Measurements from ENCODE around the gene FBN1.

FBN1 gene

GRCh38 chr15:48384616-48385015, 260.9 kb downstream of the FBN1 start:
- H3K27me3 ChIP-seq (ENCODE audit: control insufficient read depth in 1 of 2, insufficient read depth in 1 of 2, low read length in 2 of 2), result no peaks in the 10 kb centered on the region
- no peak overlapping the region for H2BK12ac ChIP-seq (ENCODE audit: low read length in 2 of 2)
- H3K4me1 ChIP-seq (ENCODE audit: control insufficient read depth, insufficient read depth, low read depth, low read length), result peaks cover 7% of the 10 kb centered on the region
- no peak overlapping the region for H2BK15ac ChIP-seq (ENCODE audit: low read depth, poor library complexity, severe bottlenecking)
- H3K14ac ChIP-seq (ENCODE audit: low read length in 2 of 2), result no peak overlapping the region
- H3K9me3 ChIP-seq (ENCODE audit: control insufficient read depth, low read length), result no peaks in the 10 kb centered on the region
- peak overlapping the region; percentile 74 for H3K9ac ChIP-seq (ENCODE audit: low read length)
- H3K4ac ChIP-seq (ENCODE audit: low read depth in 1 of 2, low read length in 2 of 2), result no peak overlapping the region
- no peak overlapping the region for H3K23ac ChIP-seq (ENCODE audit: low read length in 2 of 2)
- H3K27ac ChIP-seq (ENCODE audit: low read length, poor library complexity, severe bottlenecking), result peak overlapping the region; percentile 4
- no peak overlapping the region for H3K4me2 ChIP-seq (ENCODE audit: low read length, poor library complexity, severe bottlenecking)
- peak overlapping the region in 1 of 2 experiments; percentile 29 for H3K4me3 ChIP-seq (ENCODE audit: insufficient read depth in 1 of 2, low read depth in 1 of 2, low read length in 2 of 2)
- no peak overlapping the region for H4K91ac ChIP-seq (ENCODE audit: low read length)
- no peaks in the 10 kb centered on the region for H3K36me3 ChIP-seq (ENCODE audit: control insufficient read depth in 1 of 2, insufficient read depth in 2 of 2, low read depth in 1 of 2, low read length in 2 of 2)
- H2BK120ac ChIP-seq (ENCODE audit: low read depth, low read length), result no peak overlapping the region
- H2AFZ ChIP-seq (ENCODE audit: low read depth, low read length), result no peak overlapping the region
- WGBS, result 92% methylated on average over 3 of the region's 3 CpGs
- no peak overlapping the region for H2AK5ac ChIP-seq (ENCODE audit: low read length, severe bottlenecking)
- no peaks in the 10 kb centered on the region for H3K79me1 ChIP-seq (replicated peaks; ENCODE audit: low read length, poor library complexity, severe bottlenecking)
- DNase-seq, result no peak
- H2BK5ac ChIP-seq (ENCODE audit: low read depth, low read length, poor library complexity, severe bottlenecking), result no peak overlapping the region
- H3K18ac ChIP-seq (ENCODE audit: low read depth in 1 of 2, low read length in 2 of 2), result no peak overlapping the region
- H4K8ac ChIP-seq (ENCODE audit: low read length), result no peak overlapping the region

DNA sequence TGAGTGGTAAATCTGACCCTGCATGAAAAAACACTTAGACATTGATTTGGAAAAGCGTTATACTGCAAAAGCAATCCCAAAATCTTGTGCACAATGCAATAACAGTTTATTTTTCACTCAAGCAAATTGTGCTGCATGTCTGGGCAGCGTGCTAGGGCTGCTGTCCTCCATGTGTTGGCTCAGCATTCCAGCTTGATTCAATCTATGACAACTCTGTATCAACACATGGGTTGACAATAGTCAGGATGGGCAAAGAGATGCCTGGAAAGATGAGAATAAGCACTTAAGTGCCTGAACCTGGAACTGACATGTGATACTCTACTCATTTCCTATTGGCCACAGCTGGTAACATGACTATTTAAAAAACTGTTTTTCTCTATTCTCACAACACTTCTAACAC, 262.5 kb downstream of the FBN1 start:
- Histone ChIP-seq H3K4ac (ENCODE audit: low read depth in 1 of 2, low read length in 2 of 2) (no peak overlapping the region), H3K36me3 (ENCODE audit: control insufficient read depth in 1 of 2, insufficient read depth in 2 of 2, low read depth in 1 of 2, low read length in 2 of 2) (no peaks in the 10 kb centered on the region), H2AK5ac (ENCODE audit: low read length, severe bottlenecking) (peak overlapping the region; percentile 4), H2AFZ (ENCODE audit: low read depth, low read length) (no peak overlapping the region), H3K27ac (ENCODE audit: low read length, poor library complexity, severe bottlenecking) (no peak overlapping the region), H3K18ac (ENCODE audit: low read depth in 1 of 2, low read length in 2 of 2) (no peak overlapping the region), H2BK12ac (ENCODE audit: low read length in 2 of 2) (no peak overlapping the region), H2BK120ac (ENCODE audit: low read depth, low read length) (no peak overlapping the region), H3K79me1 (replicated peaks; ENCODE audit: low read length, poor library complexity, severe bottlenecking) (no peaks in the 10 kb centered on the region), H3K4me1 (ENCODE audit: control insufficient read depth, insufficient read depth, low read depth, low read length) (peaks cover 1% of the 10 kb centered on the region), H3K23ac (ENCODE audit: low read length in 2 of 2) (no peak overlapping the region), H3K14ac (ENCODE audit: low read length in 2 of 2) (no peak overlapping the region), H4K8ac (ENCODE audit: low read length) (no peak overlapping the region), H4K91ac (ENCODE audit: low read length) (no peak overlapping the region), H2BK15ac (ENCODE audit: low read depth, poor library complexity, severe bottlenecking) (no peak overlapping the region), H3K27me3 (ENCODE audit: control insufficient read depth in 1 of 2, insufficient read depth in 1 of 2, low read length in 2 of 2) (no peaks in the 10 kb centered on the region), H2BK5ac (ENCODE audit: low read depth, low read length, poor library complexity, severe bottlenecking) (no peak overlapping the region), H3K9me3 (ENCODE audit: control insufficient read depth, low read length) (no peaks in the 10 kb centered on the region), H3K4me3 (ENCODE audit: insufficient read depth in 1 of 2, low read depth in 1 of 2, low read length in 2 of 2) (no peak overlapping the region), H3K9ac (ENCODE audit: low read length) (no peak overlapping the region), H3K4me2 (ENCODE audit: low read length, poor library complexity, severe bottlenecking) (no peak overlapping the region)
- no peak for DNase-seq
- WGBS, result 85% methylated on average over 2 of the region's 2 CpGs

DNA sequence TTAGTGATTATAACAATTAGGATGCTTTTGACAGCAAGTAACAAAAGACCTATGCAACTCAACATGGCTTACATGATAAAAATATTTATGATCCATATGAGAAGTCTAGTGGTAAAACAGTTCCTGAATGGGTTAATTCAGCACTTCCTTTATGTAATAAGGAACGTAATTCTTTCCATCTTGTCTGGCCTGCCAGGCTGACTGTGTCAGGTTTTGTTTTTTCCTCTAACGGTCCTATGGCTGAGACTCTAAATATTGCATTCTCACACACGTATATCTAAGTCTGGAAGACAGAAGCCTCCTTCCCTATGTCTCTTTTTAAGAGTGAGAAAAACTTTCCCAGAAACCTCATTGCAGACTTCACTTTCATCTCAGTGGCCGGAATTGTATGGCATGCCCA, 263.6 kb downstream of the FBN1 start:
- Histone ChIP-seq H3K4ac (ENCODE audit: low read depth in 1 of 2, low read length in 2 of 2) (no peak overlapping the region), H3K4me1 (ENCODE audit: control insufficient read depth, insufficient read depth, low read depth, low read length) (peaks cover 1% of the 10 kb centered on the region), H3K9ac (ENCODE audit: low read length) (no peak overlapping the region), H2AFZ (ENCODE audit: low read depth, low read length) (no peak overlapping the region), H4K8ac (ENCODE audit: low read length) (no peak overlapping the region), H3K4me2 (ENCODE audit: low read length, poor library complexity, severe bottlenecking) (no peak overlapping the region), H3K14ac (ENCODE audit: low read length in 2 of 2) (no peak overlapping the region), H3K79me1 (replicated peaks; ENCODE audit: low read length, poor library complexity, severe bottlenecking) (no peaks in the 10 kb centered on the region), H2BK15ac (ENCODE audit: low read depth, poor library complexity, severe bottlenecking) (no peak overlapping the region), H3K27ac (ENCODE audit: low read length, poor library complexity, severe bottlenecking) (no peak overlapping the region), H3K9me3 (ENCODE audit: control insufficient read depth, low read length) (no peaks in the 10 kb centered on the region), H2AK5ac (ENCODE audit: low read length, severe bottlenecking) (no peak overlapping the region), H3K23ac (ENCODE audit: low read length in 2 of 2) (no peak overlapping the region), H4K91ac (ENCODE audit: low read length) (no peak overlapping the region), H2BK12ac (ENCODE audit: low read length in 2 of 2) (no peak overlapping the region), H2BK120ac (ENCODE audit: low read depth, low read length) (no peak overlapping the region), H2BK5ac (ENCODE audit: low read depth, low read length, poor library complexity, severe bottlenecking) (no peak overlapping the region), H3K18ac (ENCODE audit: low read depth in 1 of 2, low read length in 2 of 2) (no peak overlapping the region), H3K36me3 (ENCODE audit: control insufficient read depth in 1 of 2, insufficient read depth in 2 of 2, low read depth in 1 of 2, low read length in 2 of 2) (no peaks in the 10 kb centered on the region), H3K4me3 (ENCODE audit: insufficient read depth in 1 of 2, low read depth in 1 of 2, low read length in 2 of 2) (no peak overlapping the region), H3K27me3 (ENCODE audit: control insufficient read depth in 1 of 2, insufficient read depth in 1 of 2, low read length in 2 of 2) (no peaks in the 10 kb centered on the region)
- WGBS, result 72% methylated on average over 4 of the region's 4 CpGs
- DNase-seq, result no peak

GRCh38 chr15:48380198-48380597, 265.3 kb downstream of the FBN1 start:
- no peak overlapping the region for H3K9ac ChIP-seq (ENCODE audit: low read length)
- no peak overlapping the region for H2BK120ac ChIP-seq (ENCODE audit: low read depth, low read length)
- H3K23ac ChIP-seq (ENCODE audit: low read length in 2 of 2), result no peak overlapping the region
- H3K4me2 ChIP-seq (ENCODE audit: low read length, poor library complexity, severe bottlenecking), result no peak overlapping the region
- H3K9me3 ChIP-seq (ENCODE audit: control insufficient read depth, low read length), result no peaks in the 10 kb centered on the region
- no peak overlapping the region for H3K4me3 ChIP-seq (ENCODE audit: insufficient read depth in 1 of 2, low read depth in 1 of 2, low read length in 2 of 2)
- no peak for DNase-seq
- H4K91ac ChIP-seq (ENCODE audit: low read length), result no peak overlapping the region
- H2BK15ac ChIP-seq (ENCODE audit: low read depth, poor library complexity, severe bottlenecking), result no peak overlapping the region
- no peak overlapping the region for H3K14ac ChIP-seq (ENCODE audit: low read length in 2 of 2)
- H4K8ac ChIP-seq (ENCODE audit: low read length), result no peak overlapping the region
- no peak overlapping the region for H2BK5ac ChIP-seq (ENCODE audit: low read depth, low read length, poor library complexity, severe bottlenecking)
- no peak overlapping the region for H3K18ac ChIP-seq (ENCODE audit: low read depth in 1 of 2, low read length in 2 of 2)
- no peaks in the 10 kb centered on the region for H3K27me3 ChIP-seq (ENCODE audit: control insufficient read depth in 1 of 2, insufficient read depth in 1 of 2, low read length in 2 of 2)
- 97% methylated on average over 4 of the region's 4 CpGs for WGBS
- no peak overlapping the region for H2BK12ac ChIP-seq (ENCODE audit: low read length in 2 of 2)
- no peak overlapping the region for H2AFZ ChIP-seq (ENCODE audit: low read depth, low read length)
- H3K4me1 ChIP-seq (ENCODE audit: control insufficient read depth, insufficient read depth, low read depth, low read length), result no peaks in the 10 kb centered on the region
- H3K27ac ChIP-seq (ENCODE audit: low read length, poor library complexity, severe bottlenecking), result no peak overlapping the region
- H2AK5ac ChIP-seq (ENCODE audit: low read length, severe bottlenecking), result no peak overlapping the region
- H3K4ac ChIP-seq (ENCODE audit: low read depth in 1 of 2, low read length in 2 of 2), result no peak overlapping the region
- no peaks in the 10 kb centered on the region for H3K79me1 ChIP-seq (replicated peaks; ENCODE audit: low read length, poor library complexity, severe bottlenecking)
- no peaks in the 10 kb centered on the region for H3K36me3 ChIP-seq (ENCODE audit: control insufficient read depth in 1 of 2, insufficient read depth in 2 of 2, low read depth in 1 of 2, low read length in 2 of 2)

Data from mesenchymal stem cell (in vitro differentiated cells and primary cell).